PFSK-1 (cell line): ENCODE results near the gene TBC1D8.

Source experiments
- FOXP2 ChIP-seq: optimal IDR thresholded peaks from 2 replicates; pipeline ENCODE3; 2011; ENCODE audit warnings: borderline replicate concordance, control low read depth, inconsistent platforms; ENCODE audit not compliant: insufficient read depth; ENCODE audit errors: extremely low read length, extremely low read depth
- POLR2AphosphoS5 ChIP-seq: IDR thresholded peaks from 2 replicates; pipeline ENCODE4 v1.6.1; 2012; ENCODE audit warnings: low read depth, mild to moderate bottlenecking, control low read depth, low read length, moderate library complexity
- SIN3A ChIP-seq: IDR thresholded peaks from 2 replicates; pipeline ENCODE4 v1.6.1; 2012; ENCODE audit warnings: mild to moderate bottlenecking, low read length, moderate library complexity, borderline replicate concordance; ENCODE audit not compliant: insufficient read depth
- TAF1 ChIP-seq: IDR thresholded peaks from 2 replicates; pipeline ENCODE4 v1.6.1; 2012; ENCODE audit warnings: low read length, control low read depth, borderline replicate concordance; ENCODE audit not compliant: insufficient read depth
- TF ChIP-seq, protein P1 (sequence below), 2 experiments: IDR thresholded peaks; 2 replicates each; pipeline versions ENCODE4 v1.6.1 to v1.8.0; 2011 to 2012; ENCODE audit warnings: low read depth in 2 of 2, low read length in 2 of 2, control low read depth in 1 of 2, inconsistent platforms in 1 of 2, mild to moderate bottlenecking in 1 of 2, moderate library complexity in 1 of 2; ENCODE audit not compliant: insufficient read depth in 1 of 2

DNA sequence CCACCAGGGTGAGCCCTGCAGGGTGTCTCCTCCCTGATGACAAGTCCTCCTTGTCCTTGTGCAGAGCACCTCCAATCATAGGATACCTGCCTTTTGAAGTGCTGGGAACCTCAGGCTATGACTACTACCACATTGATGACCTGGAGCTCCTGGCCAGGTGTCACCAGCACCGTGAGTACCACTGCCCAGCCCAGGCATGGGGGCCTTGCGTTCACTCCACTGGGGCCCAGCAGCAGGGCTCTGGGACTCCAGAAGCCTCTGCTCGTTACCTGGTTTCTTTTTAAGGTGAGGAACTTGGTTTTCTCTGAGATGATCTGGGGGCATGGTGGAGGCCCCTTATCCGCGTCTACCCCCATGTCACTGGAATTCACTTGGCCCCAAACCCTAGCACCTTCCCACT is 185.6 kb downstream of the TBC1D8 start:
- TF ChIP-seq POLR2AphosphoS5 (no peak), TAF1 (no peak), SIN3A (no peak), FOXP2 (no peak)
- TF ChIP-seq, protein P1, sequence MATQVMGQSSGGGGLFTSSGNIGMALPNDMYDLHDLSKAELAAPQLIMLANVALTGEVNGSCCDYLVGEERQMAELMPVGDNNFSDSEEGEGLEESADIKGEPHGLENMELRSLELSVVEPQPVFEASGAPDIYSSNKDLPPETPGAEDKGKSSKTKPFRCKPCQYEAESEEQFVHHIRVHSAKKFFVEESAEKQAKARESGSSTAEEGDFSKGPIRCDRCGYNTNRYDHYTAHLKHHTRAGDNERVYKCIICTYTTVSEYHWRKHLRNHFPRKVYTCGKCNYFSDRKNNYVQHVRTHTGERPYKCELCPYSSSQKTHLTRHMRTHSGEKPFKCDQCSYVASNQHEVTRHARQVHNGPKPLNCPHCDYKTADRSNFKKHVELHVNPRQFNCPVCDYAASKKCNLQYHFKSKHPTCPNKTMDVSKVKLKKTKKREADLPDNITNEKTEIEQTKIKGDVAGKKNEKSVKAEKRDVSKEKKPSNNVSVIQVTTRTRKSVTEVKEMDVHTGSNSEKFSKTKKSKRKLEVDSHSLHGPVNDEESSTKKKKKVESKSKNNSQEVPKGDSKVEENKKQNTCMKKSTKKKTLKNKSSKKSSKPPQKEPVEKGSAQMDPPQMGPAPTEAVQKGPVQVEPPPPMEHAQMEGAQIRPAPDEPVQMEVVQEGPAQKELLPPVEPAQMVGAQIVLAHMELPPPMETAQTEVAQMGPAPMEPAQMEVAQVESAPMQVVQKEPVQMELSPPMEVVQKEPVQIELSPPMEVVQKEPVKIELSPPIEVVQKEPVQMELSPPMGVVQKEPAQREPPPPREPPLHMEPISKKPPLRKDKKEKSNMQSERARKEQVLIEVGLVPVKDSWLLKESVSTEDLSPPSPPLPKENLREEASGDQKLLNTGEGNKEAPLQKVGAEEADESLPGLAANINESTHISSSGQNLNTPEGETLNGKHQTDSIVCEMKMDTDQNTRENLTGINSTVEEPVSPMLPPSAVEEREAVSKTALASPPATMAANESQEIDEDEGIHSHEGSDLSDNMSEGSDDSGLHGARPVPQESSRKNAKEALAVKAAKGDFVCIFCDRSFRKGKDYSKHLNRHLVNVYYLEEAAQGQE (IDR thresholded peaks at IDR 0.05; ENCODE audit: insufficient read depth in 1 of 2, low read depth in 2 of 2, low read length in 2 of 2): no peak
